ENCODE data around the gene DCTPP1.
"Not testable (repeated sequence)": the region's sequence is repeated elsewhere in the genome, so short reads cannot be mapped to it uniquely, and the experiment has no call there.

Gene DCTPP1

DNA sequence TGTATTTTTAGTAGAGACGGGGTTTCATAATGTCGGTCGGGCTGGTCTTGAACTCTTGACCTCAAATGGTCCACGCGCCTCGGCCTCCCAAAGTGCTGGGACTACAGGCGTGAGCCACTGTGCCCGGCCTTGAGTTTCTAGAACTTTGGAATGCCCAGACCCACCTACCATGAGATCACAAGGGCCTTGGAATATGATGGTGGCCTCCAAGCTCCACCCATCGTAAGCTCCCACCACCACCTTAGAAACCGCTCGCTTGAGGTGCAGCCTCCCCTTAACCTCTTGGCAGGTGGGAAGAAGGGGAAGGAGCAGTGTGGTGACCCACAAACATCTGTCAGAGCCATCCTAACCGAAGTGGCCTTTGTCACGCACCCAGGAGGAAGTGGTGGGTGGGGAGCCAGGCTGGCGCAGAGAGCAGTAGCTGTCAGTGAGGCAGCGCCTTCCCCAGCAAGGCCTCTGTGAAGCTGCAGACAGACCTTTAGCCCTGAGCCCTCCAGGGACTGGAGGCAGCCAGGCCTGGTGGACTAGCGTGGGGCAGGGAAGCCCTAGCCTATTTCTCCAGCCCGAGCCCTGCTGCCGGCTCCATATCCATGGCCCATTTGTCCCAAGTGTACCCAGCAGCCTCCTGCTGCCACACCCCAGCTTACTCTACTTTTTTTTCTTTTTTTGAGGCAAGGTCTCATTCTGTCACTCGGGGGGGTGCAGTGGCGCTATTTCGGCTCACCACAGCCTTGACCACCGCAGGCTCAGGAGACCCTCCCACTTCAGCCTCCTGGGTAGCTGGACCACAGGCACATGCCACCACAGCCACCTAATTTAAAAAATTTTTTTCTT, 28.9 kb upstream of the DCTPP1 start:
- no peaks in the 10 kb centered on the region for H3K9me3 Mint-ChIP-seq
- H3K4me3 Mint-ChIP-seq: peak overlapping the region; percentile 83
- no peaks in the 10 kb centered on the region for H3K27me3 Mint-ChIP-seq (ENCODE audit: low read depth)
- peak; percentile 94 for DNase-seq (ENCODE audit: low spot score)
- H3K27ac Mint-ChIP-seq: peak overlapping the region; percentile 97
- peaks cover 4% of the 10 kb centered on the region for H3K36me3 Mint-ChIP-seq (ENCODE audit: low read depth)
- peaks cover 70% of the 10 kb centered on the region for H3K4me1 Mint-ChIP-seq (ENCODE audit: low read depth)

GRCh38 chr16:30457743-30458560, 28.1 kb upstream of the DCTPP1 start:
- no peak for DNase-seq (ENCODE audit: low spot score)
- H3K4me1 Mint-ChIP-seq (ENCODE audit: low read depth): peaks cover 70% of the 10 kb centered on the region
- H3K9me3 Mint-ChIP-seq: no peaks in the 10 kb centered on the region
- peaks cover 4% of the 10 kb centered on the region for H3K36me3 Mint-ChIP-seq (ENCODE audit: low read depth)
- peak overlapping the region; percentile 97 for H3K27ac Mint-ChIP-seq
- H3K4me3 Mint-ChIP-seq: peak overlapping the region; percentile 83
- no peaks in the 10 kb centered on the region for H3K27me3 Mint-ChIP-seq (ENCODE audit: low read depth)

- Mint-ChIP-seq H3K4me1 (ENCODE audit: low read depth) (peaks cover 77% of the 10 kb centered on the region), H3K9me3 (no peaks in the 10 kb centered on the region), H3K27me3 (ENCODE audit: low read depth) (no peaks in the 10 kb centered on the region), H3K27ac (peak overlapping the region; percentile 74), H3K4me3 (peak overlapping the region; percentile 38), H3K36me3 (ENCODE audit: low read depth) (peaks cover 4% of the 10 kb centered on the region)
- DNase-seq (ENCODE audit: low spot score): no peak
Observed at GRCh38 chr16:30457256-30457655, 27.4 kb upstream of the DCTPP1 start.

- no peak for DNase-seq (ENCODE audit: low spot score)
- Mint-ChIP-seq H3K27me3 (ENCODE audit: low read depth) (no peaks in the 10 kb centered on the region), H3K9me3 (no peaks in the 10 kb centered on the region), H3K4me3 (peak overlapping the region; percentile 25), H3K27ac (peak overlapping the region; percentile 74), H3K4me1 (ENCODE audit: low read depth) (peaks cover 73% of the 10 kb centered on the region), H3K36me3 (ENCODE audit: low read depth) (peaks cover 2% of the 10 kb centered on the region)
Observed at GRCh38 chr16:30456302-30456701, 26.5 kb upstream of the DCTPP1 start.

- peak overlapping the region; percentile 91 for H3K27ac Mint-ChIP-seq
Observed at GRCh38 chr16:30452709-30453580, 23.1 kb upstream of the DCTPP1 start.

GRCh38 chr16:30449116-30449435, 19.2 kb upstream of the DCTPP1 start:
- H3K4me3 Mint-ChIP-seq: no peak overlapping the region
- no peaks in the 10 kb centered on the region for H3K9me3 Mint-ChIP-seq
- H3K27me3 Mint-ChIP-seq (ENCODE audit: low read depth): no peaks in the 10 kb centered on the region
- no peak overlapping the region for H3K27ac Mint-ChIP-seq
- H3K4me1 Mint-ChIP-seq (ENCODE audit: low read depth): peaks cover 54% of the 10 kb centered on the region
- peaks cover 15% of the 10 kb centered on the region for H3K36me3 Mint-ChIP-seq (ENCODE audit: low read depth)
- DNase-seq (ENCODE audit: low spot score): no peak

More at GRCh38 chr16:30452709-30453580, 23.1 kb upstream of the DCTPP1 start:
- not testable (repeated sequence) for DNase-seq (ENCODE audit: low spot score); H3K9me3 Mint-ChIP-seq; H3K27me3 Mint-ChIP-seq (ENCODE audit: low read depth); H3K36me3 Mint-ChIP-seq (ENCODE audit: low read depth)
- peak overlapping the region; percentile 68 for H3K4me3 Mint-ChIP-seq
- H3K4me1 Mint-ChIP-seq (ENCODE audit: low read depth): peaks cover 67% of the 10 kb centered on the region

- no peak overlapping the region for H3K27ac Mint-ChIP-seq
- H3K36me3 Mint-ChIP-seq (ENCODE audit: low read depth): peaks cover 26% of the 10 kb centered on the region
- H3K4me3 Mint-ChIP-seq: no peak overlapping the region
- DNase-seq (ENCODE audit: low spot score): no peak
- no peaks in the 10 kb centered on the region for H3K9me3 Mint-ChIP-seq
- no peaks in the 10 kb centered on the region for H3K27me3 Mint-ChIP-seq (ENCODE audit: low read depth)
- H3K4me1 Mint-ChIP-seq (ENCODE audit: low read depth): peaks cover 55% of the 10 kb centered on the region
Observed at GRCh38 chr16:30447512-30448226, 17.8 kb upstream of the DCTPP1 start.

DNA sequence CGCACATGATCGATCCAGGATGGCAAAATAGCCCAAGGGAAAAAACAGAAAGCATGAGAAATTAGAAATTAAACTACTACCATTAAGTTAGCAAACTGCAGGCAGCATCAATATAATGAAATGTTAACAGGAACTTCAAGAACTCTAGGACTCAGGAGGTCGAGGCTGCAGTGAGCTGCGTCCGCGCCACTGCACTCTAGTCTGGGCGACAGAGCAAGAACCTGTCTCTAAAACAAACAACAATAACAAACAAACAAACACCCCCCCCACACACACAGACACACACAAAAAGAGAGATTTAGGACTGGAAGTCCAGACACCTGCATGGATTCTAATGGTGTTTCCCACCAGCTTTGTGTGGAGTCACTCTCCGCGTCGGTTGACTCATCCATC, 16.4 kb upstream of the DCTPP1 start:
- no peaks in the 10 kb centered on the region for H3K27me3 Mint-ChIP-seq (ENCODE audit: low read depth)
- no peaks in the 10 kb centered on the region for H3K9me3 Mint-ChIP-seq
- peaks cover 30% of the 10 kb centered on the region for H3K36me3 Mint-ChIP-seq (ENCODE audit: low read depth)
- DNase-seq (ENCODE audit: low spot score): no peak
- H3K4me1 Mint-ChIP-seq (ENCODE audit: low read depth): peaks cover 48% of the 10 kb centered on the region
- peak overlapping the region; percentile 90 for H3K4me3 Mint-ChIP-seq
- peak overlapping the region; percentile 94 for H3K27ac Mint-ChIP-seq

DNA sequence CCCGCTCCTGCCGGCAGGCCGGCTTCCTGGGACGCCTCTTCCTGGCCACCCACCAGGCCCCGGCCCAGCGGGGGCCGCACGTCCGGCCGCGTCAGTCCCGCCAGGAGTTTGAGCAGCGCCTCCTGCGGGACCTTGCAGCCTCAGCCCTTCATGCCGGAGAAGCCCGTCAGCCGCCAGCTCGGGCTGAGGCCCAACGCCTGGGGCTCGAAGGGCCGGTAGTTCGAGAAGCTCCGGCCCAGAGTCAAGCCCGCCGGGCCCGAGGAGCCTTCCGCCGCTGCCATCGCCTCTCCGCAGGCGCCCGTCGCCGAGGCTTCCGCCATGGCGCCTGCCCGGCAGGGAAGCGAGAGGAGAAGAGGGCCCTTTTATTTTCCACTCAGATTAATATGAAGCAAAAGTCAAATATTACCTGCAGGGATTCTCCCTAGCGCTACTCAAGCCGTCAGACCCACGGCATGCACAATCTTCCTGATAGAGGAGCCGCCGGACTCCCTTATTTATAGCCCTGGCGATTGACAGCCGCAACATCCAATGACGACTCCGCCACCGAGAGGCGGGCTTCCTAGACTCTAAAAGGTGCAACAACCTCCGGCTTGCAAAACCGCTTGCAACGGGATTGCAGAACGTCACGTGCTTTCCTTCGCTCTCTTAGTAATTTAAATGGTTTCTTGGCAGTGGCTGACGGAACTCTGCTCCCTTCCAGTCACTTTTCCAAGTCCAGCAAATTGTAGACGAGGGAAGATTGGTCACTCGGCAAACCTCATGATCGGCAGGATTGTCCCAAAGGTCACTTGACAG, 15.8 kb upstream of the DCTPP1 start, which contains the start of gene SEPHS2:
Gene SEPHS2 (minus strand): TSS at position 467 of the 795 bp plus-strand sequence. CDS start 147 bp downstream, at position 320.
- Mint-ChIP-seq H3K4me1 (ENCODE audit: low read depth) (peaks cover 44% of the 10 kb centered on the region), H3K9me3 (no peaks in the 10 kb centered on the region), H3K4me3 (peak within 1 kb of the TSS; percentile 91), H3K27me3 (ENCODE audit: low read depth) (no peaks in the 10 kb centered on the region), H3K36me3 (ENCODE audit: low read depth) (peaks cover 30% of the 10 kb centered on the region), H3K27ac (peak within 1 kb of the TSS; percentile 94)
- DNase-seq (ENCODE audit: low spot score): peak; percentile 94

DNA sequence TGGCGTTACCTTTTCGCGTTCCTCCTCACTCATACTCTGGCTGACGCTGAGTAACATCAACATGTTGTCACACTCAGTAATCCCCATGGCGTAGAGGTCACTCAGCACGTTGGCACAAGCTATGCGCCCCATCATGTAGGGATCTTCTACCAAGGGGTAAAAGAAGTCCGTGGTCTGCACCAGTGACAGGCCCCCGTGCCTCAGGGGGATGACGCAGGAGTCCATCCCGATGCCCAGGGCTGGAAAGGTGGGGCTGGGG, 15.2 kb upstream of the DCTPP1 start:
- H3K27ac Mint-ChIP-seq: peak overlapping the region; percentile 47
- H3K4me1 Mint-ChIP-seq (ENCODE audit: low read depth): peaks cover 43% of the 10 kb centered on the region
- H3K27me3 Mint-ChIP-seq (ENCODE audit: low read depth): no peaks in the 10 kb centered on the region
- peaks cover 30% of the 10 kb centered on the region for H3K36me3 Mint-ChIP-seq (ENCODE audit: low read depth)
- no peak for DNase-seq (ENCODE audit: low spot score)
- H3K4me3 Mint-ChIP-seq: peak overlapping the region; percentile 91
- H3K9me3 Mint-ChIP-seq: no peaks in the 10 kb centered on the region

GRCh38 chr16:30444231-30445148, 14.7 kb upstream of the DCTPP1 start:
- Mint-ChIP-seq H3K4me3 (peak overlapping the region; percentile 91), H3K36me3 (ENCODE audit: low read depth) (peaks cover 30% of the 10 kb centered on the region), H3K27me3 (ENCODE audit: low read depth) (no peaks in the 10 kb centered on the region), H3K27ac (peak overlapping the region; percentile 47), H3K4me1 (ENCODE audit: low read depth) (peaks cover 41% of the 10 kb centered on the region), H3K9me3 (no peaks in the 10 kb centered on the region)
- no peak for DNase-seq (ENCODE audit: low spot score)

GRCh38 chr16:30443631-30444030, 13.8 kb upstream of the DCTPP1 start:
- DNase-seq (ENCODE audit: low spot score): no peak
- H3K4me3 Mint-ChIP-seq: peak overlapping the region; percentile 91
- no peaks in the 10 kb centered on the region for H3K9me3 Mint-ChIP-seq
- peaks cover 39% of the 10 kb centered on the region for H3K4me1 Mint-ChIP-seq (ENCODE audit: low read depth)
- no peaks in the 10 kb centered on the region for H3K27me3 Mint-ChIP-seq (ENCODE audit: low read depth)
- no peak overlapping the region for H3K27ac Mint-ChIP-seq
- peaks cover 30% of the 10 kb centered on the region for H3K36me3 Mint-ChIP-seq (ENCODE audit: low read depth)

Measured in T-helper 2 cell treated with Interferon-gamma antibody and Interleukin-4, amounts not matched to agents 5 μg/mL and 100 μg/mL, for 36 hours (primary cell).